GM12878 (cell line): ENCODE data around the gene CXCL17. TPM values are rescaled to one million over a fixed set of nuclear protein-coding genes. Genes with fewer than 3 reads are reported as not detected.

ENCODE experiments used
- ATAC-seq: fragments of 200-7000 bp; cut with Tn5 transposase; 3 replicates; pipeline ENCODE4 v1.9.1; 2020; ENCODE audit warnings: mild to moderate bottlenecking, moderate library complexity
- BruUV-seq: library from RNA; stranded (reverse); fragments of 400-500 nt; replicated peaks from 2 replicates; lab custom pipeline; 2021; lab: Mats Ljungman, UMichigan
- CTCF ChIA-PET: fragments of 300-600 bp; sonication (Branson Sonifier 250); formaldehyde crosslinking; extraction: SDS; loops from one replicate; lab custom pipeline; 2021; ENCODE audit warnings: inconsistent platforms; lab: Yijun Ruan, JAX
- POLR2A ChIA-PET: fragments of 350-600 bp; formaldehyde crosslinking; extraction: SDS; loops from one replicate; lab custom pipeline; 2021; ENCODE audit warnings: inconsistent platforms; lab: Charles Lee
- RAD21 ChIA-PET: fragments of 300-600 bp; sonication (Branson Sonifier 250); formaldehyde crosslinking; loops from one replicate; lab custom pipeline; 2023; ENCODE audit warnings: antibody characterized with exemption; ENCODE audit not compliant: unreplicated experiment; lab: Charles Lee
- SMC1A ChIA-PET: fragments of 300-600 bp; sonication (Branson Sonifier 250); formaldehyde crosslinking; loops from one replicate; lab custom pipeline; 2023; ENCODE audit not compliant: unreplicated experiment, uncharacterized antibody; lab: Charles Lee
- DNase-seq: peaks from one replicate; pipeline ENCODE4 v3.0.0-alpha.2; 2011; ENCODE audit warnings: low read depth, low spot score
- FAIRE-seq: peaks from 3 replicates; lab custom pipeline; 2011; peaks lifted over from hg19 to GRCh38; lab: Jason Lieb, UNC
- H2AFZ ChIP-seq: 2 replicates; pipeline ENCODE4 v1.6.0; 2011; ENCODE audit warnings: low read depth, low read length, control low read depth; ENCODE audit not compliant: control insufficient read depth
- H3K27ac ChIP-seq: 2 replicates; pipeline ENCODE4 v1.5.1; 2011; ENCODE audit warnings: control low read depth; ENCODE audit not compliant: control insufficient read depth, insufficient read depth
- H3K27me3 ChIP-seq, 2 experiments: replicated peaks in 1 of 2; 2 replicates each; pipeline versions ENCODE4 v1.6.0 to v1.6.1; 2011; ENCODE audit warnings: low read length in 1 of 2; ENCODE audit not compliant: control insufficient read depth in 2 of 2, insufficient read depth in 2 of 2
- H3K36me3 ChIP-seq, 2 experiments: 2 replicates each; pipeline ENCODE4 v1.5.1; 2011; ENCODE audit warnings: low read length in 1 of 2; ENCODE audit not compliant: control insufficient read depth in 2 of 2, insufficient read depth in 2 of 2
- H3K4me1 ChIP-seq: 2 replicates; pipeline ENCODE4 v1.6.1; 2011; ENCODE audit warnings: mild to moderate bottlenecking, low read length, moderate library complexity, mixed read lengths; ENCODE audit not compliant: control insufficient read depth, insufficient read depth
- H3K4me2 ChIP-seq: 2 replicates; pipeline ENCODE4 v1.6.0; 2011; ENCODE audit warnings: control low read depth; ENCODE audit not compliant: control insufficient read depth, insufficient read depth
- H3K4me3 ChIP-seq: fragments of 200-600 bp; sonication (generic); 2 replicates; pipeline ENCODE4 v1.5.1; 2016
- H3K79me2 ChIP-seq: 2 replicates; pipeline ENCODE4 v1.6.0; 2011; ENCODE audit warnings: low read length; ENCODE audit not compliant: control insufficient read depth, insufficient read depth
- H3K9ac ChIP-seq: 2 replicates; pipeline ENCODE4 v1.8.0; 2011; ENCODE audit warnings: low read length, control low read depth, mixed read lengths; ENCODE audit not compliant: control insufficient read depth, insufficient read depth
- H3K9me3 ChIP-seq: replicated peaks from 3 replicates; pipeline ENCODE4 v1.5.1; 2011; ENCODE audit warnings: mild to moderate bottlenecking, low read length; ENCODE audit not compliant: control insufficient read depth, insufficient read depth
- H4K20me1 ChIP-seq: 2 replicates; pipeline ENCODE4 v1.6.0; 2011; ENCODE audit not compliant: control insufficient read depth, insufficient read depth
- DPF2 ChIP-seq: fragments of 450-650 bp; IDR thresholded peaks from 2 replicates; pipeline ENCODE4 v1.6.1; 2017; ENCODE audit warnings: mild to moderate bottlenecking
- EED ChIP-seq: sonication (generic); IDR thresholded peaks from 2 replicates; pipeline ENCODE4 v1.6.1; 2016; ENCODE audit warnings: antibody characterized with exemption, low read depth
- FOXK2 ChIP-seq: fragments of 450-650 bp; IDR thresholded peaks from 2 replicates; pipeline ENCODE4 v1.6.1; 2017; ENCODE audit warnings: mild to moderate bottlenecking, moderate library complexity
- KDM1A ChIP-seq: fragments of 200-600 bp; sonication (generic); IDR thresholded peaks from 2 replicates; pipeline ENCODE4 v1.6.1; 2016; ENCODE audit warnings: borderline replicate concordance
- RCOR1 ChIP-seq: conservative IDR thresholded peaks from 2 replicates; pipeline ENCODE4 v1.6.1; 2012; ENCODE audit warnings: low read depth, low read length, improper control_type of control experiment
- RFX5 ChIP-seq: IDR thresholded peaks from 2 replicates; pipeline ENCODE4 v1.6.1; 2011; ENCODE audit warnings: low read depth, low read length, improper control_type of control experiment
- SIN3A ChIP-seq: IDR thresholded peaks from 2 replicates; pipeline ENCODE4 v1.6.1; 2012; ENCODE audit warnings: low read depth, low read length, improper control_type of control experiment
- SPI1 ChIP-seq: IDR thresholded peaks from 2 replicates; pipeline ENCODE4 v1.6.1; 2011; ENCODE audit warnings: low read depth, mild to moderate bottlenecking, low read length, moderate library complexity, borderline replicate concordance; ENCODE audit not compliant: insufficient read depth
- STAT3 ChIP-seq: IDR thresholded peaks from 2 replicates; pipeline ENCODE4 v1.6.1; 2011; ENCODE audit warnings: low read depth, low read length, improper control_type of control experiment
- TBL1XR1 ChIP-seq: IDR thresholded peaks from 2 replicates; pipeline ENCODE4 v1.6.1; 2012; ENCODE audit warnings: low read depth, low read length, improper control_type of control experiment
- ZBED1 ChIP-seq: IDR thresholded peaks from 2 replicates; pipeline ENCODE4 v1.6.1; 2016; ENCODE audit warnings: borderline replicate concordance
- ZBTB11 ChIP-seq: fragments of 450-650 bp; formaldehyde crosslinking; IDR thresholded peaks from 2 replicates; pipeline ENCODE4 v1.5.0; 2022; ENCODE audit warnings: mild to moderate bottlenecking, missing genetic modification characterization
- WGBS: methylation state at CpG from one replicate; pipeline ENCODE4 v1.1.6; 2016; ENCODE audit warnings: low lambda C conversion rate; ENCODE audit not compliant: insufficient replicate concordance, insufficient coverage; ENCODE audit errors: missing lambda C conversion rate; 5-methylcytosine and 5-hydroxymethylcytosine counted together
- in situ Hi-C: fragments of 300-500 bp; cut with MboI; formaldehyde crosslinking; loops from 9 replicates; pipeline ENCODE4 v1.14.3; 2018; ENCODE audit warnings: mixed read lengths
- intact Hi-C: fragments of 100-400 bp; cut with micrococcal nuclease; formaldehyde crosslinking; loops from one replicate; pipeline ENCODE4 v1.14.2; 2022; ENCODE audit not compliant: unreplicated experiment
- polyA plus RNA-seq, 11 experiments: library from polyadenylated mRNA; depleted of rRNA in 4 of 11; unstranded in 6 of 11; stranded (reverse) in 5 of 11; fragments of >200 nt; fragmentation: Nextera tagmentation in 4 of 11; fragmentation: Illumina TruSeq in 1 of 11; extraction: Ambion mirVana in 4 of 11; extraction: Trizol in 1 of 11; gene quantifications; 1 replicate in 1 of 11; 2 replicates in 10 of 11; pipeline versions ENCODE4 v1.2.1 to v1.2.3, GENCODE V29; 2011 to 2016; ENCODE audit warnings: inconsistent platforms in 2 of 11, missing spikeins in 2 of 11, low read depth in 1 of 11
- total RNA-seq, 4 experiments: library from RNA; depleted of rRNA in 3 of 4; stranded (reverse); fragments of >200 nt in 3 of 4; fragmentation: Illumina TruSeq in 1 of 4; extraction: Trizol in 1 of 4; gene quantifications; 2 replicates each; pipeline versions ENCODE4 v1.2.1 to v1.2.3, GENCODE V29; 2013 to 2021

Gene CXCL17
- total and polyA plus RNA-seq, 10 of the 15 experiments (the other 5 are each of a cell fraction or from before 2014, with no cell fraction given) = 0.13 to 0.24 (median 0.15) TPM; not detected in 7

GRCh38 chr19:42412227-42412626 lies 30.5 kb downstream of the CXCL17 start:
- ChIA-PET RAD21 (no interaction called here), POLR2A (interaction anchor here (0.6 kb wide), 1 partner anchor 58 kb away, joined by 3 read pairs; no protein-coding TSS in a partner anchor), SMC1A (interaction anchor here (1.1 kb wide), 1 partner anchor 112 kb away, joined by 3 read pairs; no protein-coding TSS in a partner anchor), CTCF (interaction anchor here (0.9 to 1.2 kb wide), 2 partner anchors 15 to 22 kb away, joined by 3 read pairs; no protein-coding TSS in a partner anchor)
- Histone ChIP-seq H3K79me2 (no peaks in the 10 kb centered on the region), H2AFZ (no peak overlapping the region), H3K4me2 (no peak overlapping the region), H3K4me3 (no peak overlapping the region), H4K20me1 (no peaks in the 10 kb centered on the region), H3K27me3 (no peaks in the 10 kb centered on the region), H3K9ac (no peak overlapping the region), H3K27ac (no peak overlapping the region), H3K4me1 (no peaks in the 10 kb centered on the region), H3K9me3 (no peaks in the 10 kb centered on the region), H3K36me3 (peaks cover 3% of the 10 kb centered on the region in 2 experiments; a peak in 1 of 4 replicates)
- BruUV-seq = no TSS peak
- DNase-seq (no peak), FAIRE-seq (no peak), ATAC-seq (no peak)
- TF ChIP-seq TBL1XR1 (no peak), KDM1A (no peak), ZBED1 (no peak), EED (no peak), ZBTB11 (no peak), DPF2 (no peak), RFX5 (no peak), SPI1 (no peak), RCOR1 (no peak), STAT3 (no peak), SIN3A (no peak), FOXK2 (no peak)
- in situ Hi-C loops (no loop called here), intact Hi-C loops (no loop called here)
- WGBS = 68% methylated on average over 7 of the region's 7 CpGs
